SKM-1 (cell line): ENCODE measurements around the gene QSOX2.

ENCODE experiments used
- DNase-seq: peaks from one replicate; lab custom pipeline; 2025; ENCODE audit not compliant: unreplicated experiment; lab: John Stamatoyannopoulos, UW

Gene QSOX2

DNA sequence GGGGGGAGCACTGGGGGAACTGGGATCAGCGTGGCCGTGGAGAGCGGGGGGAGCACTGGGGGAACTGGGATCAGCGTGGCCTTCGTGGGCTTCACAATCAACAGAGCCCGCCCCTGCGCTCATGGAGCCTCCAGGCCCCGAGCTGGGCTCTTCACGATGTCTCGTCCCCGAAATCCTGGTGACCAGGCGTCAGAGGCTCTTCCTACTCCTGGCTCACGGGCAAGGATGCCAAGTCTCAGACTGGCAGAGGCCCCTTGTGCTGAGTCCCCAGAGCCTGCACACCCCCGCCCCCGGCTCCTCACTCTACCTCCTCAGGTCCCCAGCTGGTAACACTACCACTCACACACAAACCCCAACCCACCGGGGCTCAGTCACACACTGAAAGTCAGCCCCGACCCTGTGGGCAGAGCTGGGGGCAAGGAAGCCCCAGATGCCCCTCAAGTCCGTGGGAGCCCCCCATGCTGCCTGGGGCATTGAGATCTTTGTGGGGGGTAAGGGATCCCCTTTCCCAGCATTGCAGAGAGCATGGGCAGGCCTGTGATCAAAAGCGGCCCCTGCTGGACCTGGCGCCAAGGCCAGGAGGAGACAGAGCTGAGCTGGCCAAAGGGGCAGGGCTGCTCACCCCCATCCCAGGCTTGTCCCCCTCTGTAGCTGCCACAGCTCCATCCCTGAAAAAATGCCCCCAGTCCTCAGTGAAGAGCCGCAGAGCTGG, 67.4 kb downstream of the QSOX2 start:
- no peak for DNase-seq

DNA sequence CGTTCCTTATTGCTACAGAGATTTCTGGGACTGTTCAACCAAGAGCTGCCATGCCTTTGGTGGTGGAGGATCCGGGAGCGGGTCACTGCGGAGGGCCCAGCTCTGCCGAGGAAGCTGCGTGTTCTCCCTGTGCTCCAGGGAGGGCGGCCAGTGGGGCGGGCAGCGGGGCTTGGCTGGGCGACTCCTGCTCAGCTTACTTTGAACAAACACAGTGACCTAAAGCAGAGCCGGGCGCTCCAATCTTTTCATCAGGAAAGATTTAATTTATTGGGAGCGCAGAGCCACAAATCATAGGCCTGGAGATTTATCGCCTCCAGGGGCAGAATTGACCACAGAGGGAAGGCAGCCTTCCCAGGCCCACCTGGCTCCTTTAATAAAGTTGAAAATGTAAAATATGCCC, 68.4 kb downstream of the QSOX2 start:
- DNase-seq, result no peak

DNA sequence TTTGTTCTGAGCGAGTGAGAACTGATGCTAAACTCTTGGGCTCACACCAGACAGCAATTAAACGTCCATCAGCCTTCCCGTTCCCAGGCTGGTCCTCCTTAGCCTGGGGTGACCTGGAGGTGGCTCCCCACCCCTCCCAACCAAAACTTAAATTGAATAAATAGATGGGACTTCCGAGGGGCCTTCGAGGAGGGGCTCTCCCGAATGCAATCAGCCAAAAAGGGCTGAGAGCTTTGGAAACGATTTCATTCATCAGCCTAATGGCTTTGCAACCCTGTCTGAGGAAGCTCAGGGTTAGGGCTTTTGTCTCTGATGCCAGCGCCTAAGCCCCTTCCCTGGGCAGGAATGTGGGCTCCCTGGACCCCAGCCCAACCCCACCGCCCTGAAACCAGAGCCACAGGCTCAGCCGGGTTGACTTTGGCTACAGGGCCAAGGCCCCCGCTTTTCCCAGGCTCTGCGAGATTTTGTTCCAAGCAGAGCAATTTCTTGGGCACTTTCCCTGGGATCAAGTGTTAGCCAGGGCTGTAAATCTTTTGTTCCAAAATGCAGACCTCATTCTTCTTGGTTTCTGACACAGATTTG, 69.9 kb downstream of the QSOX2 start:
- DNase-seq, result no peak

DNA sequence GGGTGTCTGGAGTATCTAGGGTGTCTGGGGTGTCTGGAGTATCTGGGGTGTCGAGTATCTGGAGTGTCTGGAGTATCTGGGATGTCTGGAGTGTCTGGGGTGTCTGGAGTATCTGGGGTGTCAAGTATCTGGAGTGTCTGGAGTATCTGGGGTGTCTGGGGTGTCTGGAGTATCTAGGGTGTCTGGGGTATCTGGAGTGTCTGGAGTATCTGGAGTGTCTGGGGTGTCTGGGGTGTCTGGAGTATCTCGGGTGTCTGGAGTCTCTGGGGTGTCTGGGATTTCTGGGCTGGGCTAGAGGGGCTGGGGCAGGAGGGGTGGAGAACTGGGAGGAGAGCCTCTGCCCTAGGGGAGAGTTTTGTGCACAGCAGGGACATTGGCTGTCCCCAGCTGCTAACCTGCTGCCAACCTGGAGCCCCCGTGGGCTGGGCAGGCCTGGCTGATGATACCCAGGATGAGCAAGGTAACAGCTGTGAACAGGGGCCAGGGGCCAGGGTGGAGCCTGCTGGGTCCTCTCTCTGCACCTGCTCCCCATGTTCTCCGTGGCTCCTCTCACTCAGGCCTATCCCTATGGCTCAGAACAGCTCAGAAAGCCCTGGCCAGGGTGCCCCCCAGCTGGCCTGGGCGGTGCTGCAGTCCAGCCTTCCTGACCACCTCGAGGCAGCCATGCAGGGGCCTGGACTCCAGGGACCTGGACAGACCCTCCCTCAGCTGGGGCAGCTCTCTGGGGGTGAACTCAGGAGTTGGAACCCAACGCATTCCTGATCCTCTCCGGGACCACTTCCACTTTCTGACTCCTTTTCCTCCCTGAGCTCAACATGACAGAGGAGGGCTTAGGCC, 70.6 kb downstream of the QSOX2 start:
- no peak for DNase-seq

DNA sequence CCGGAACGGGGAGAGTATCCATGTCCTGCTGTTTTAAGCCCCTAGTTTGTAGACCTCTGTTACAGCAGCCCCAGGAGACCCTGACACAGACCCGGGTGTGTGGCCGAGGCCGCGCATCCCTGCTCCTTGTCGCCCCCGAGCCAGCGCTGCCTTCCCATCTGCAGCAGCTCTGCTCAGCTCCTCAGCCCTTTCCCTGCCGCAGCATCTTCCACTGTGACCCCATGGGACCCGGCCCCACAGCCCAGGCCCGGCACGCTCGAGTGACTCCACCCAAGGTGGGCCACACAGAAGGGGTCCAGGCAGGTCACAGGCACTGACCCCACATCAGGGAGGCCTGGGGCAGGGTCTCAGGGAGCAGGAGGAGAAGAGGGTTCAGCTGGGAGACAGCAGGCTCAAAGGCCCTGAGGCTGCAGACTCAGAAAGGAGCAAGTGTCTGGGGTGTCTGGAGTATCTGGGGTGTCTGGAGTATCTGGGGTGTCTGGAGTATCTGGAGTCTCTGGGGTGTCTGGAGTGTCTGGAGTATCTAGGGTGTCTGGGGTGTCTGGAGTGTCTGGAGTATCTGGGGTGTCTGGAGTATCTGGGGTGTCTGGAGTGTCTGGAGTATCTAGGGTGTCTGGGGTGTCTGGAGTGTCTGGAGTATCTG, 71.8 kb downstream of the QSOX2 start:
- DNase-seq, result no peak

DNA sequence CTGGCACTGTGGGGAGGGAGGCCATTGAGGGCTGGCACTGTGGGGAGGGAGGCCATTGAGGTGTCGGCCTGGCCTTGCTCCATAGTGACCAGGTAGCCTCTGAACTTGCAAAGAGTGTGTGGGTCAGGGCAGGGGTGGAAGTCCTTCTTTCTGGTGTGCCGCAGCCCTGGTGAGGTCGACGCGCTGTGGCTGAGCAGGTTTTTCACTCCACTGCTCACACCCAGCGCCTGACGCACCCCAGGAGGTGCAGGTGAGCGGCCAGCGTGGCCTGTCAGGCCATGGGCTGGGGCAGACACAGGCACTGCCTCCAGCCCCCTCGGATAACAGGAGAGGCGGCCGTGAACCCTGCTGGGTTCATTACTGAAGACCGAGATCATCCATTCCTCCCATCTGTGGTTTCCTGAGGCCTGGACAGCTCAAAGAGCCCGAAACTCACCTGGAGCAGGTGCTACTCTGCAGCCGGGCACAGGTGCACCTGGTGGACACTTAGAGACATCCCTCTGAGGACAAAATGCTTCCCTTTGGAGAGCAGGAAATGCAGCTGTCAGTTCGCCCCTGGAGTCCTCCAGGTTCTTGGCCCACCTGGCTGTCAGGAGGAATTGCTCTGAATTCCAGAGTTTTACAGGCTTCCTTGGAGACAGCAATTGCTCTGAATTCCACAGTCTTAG, 73.1 kb downstream of the QSOX2 start:
- DNase-seq, result no peak

DNA sequence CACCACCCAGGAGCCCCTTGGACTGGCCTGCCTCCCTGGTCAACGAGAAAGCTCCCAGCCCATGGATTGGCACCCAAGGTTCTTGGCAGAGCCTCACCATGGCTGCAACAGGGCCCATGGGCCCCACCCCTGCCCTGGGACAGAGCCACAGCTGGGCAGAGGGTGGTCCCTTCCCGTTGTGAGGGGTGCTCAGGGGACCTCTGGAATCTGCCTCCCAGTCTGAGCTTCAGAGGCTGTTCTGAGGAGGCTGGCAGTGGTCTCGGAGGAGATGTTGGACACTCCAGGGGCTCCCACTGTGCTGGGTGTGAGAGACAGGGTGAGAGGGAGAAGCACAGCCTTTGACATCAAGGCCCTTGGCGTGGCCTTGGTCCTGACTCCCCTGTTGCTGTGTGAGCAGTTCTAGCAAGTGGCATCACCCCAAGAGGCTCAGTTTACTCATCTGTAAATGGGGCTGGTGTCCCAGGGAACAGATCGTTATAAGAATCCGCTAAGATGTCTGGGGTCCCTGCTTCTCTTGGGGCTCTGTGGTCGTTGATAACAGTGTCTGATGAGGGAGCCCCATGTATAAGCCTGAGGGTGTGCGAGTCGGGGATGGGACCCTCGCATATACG, 73.7 kb downstream of the QSOX2 start:
- no peak for DNase-seq

DNA sequence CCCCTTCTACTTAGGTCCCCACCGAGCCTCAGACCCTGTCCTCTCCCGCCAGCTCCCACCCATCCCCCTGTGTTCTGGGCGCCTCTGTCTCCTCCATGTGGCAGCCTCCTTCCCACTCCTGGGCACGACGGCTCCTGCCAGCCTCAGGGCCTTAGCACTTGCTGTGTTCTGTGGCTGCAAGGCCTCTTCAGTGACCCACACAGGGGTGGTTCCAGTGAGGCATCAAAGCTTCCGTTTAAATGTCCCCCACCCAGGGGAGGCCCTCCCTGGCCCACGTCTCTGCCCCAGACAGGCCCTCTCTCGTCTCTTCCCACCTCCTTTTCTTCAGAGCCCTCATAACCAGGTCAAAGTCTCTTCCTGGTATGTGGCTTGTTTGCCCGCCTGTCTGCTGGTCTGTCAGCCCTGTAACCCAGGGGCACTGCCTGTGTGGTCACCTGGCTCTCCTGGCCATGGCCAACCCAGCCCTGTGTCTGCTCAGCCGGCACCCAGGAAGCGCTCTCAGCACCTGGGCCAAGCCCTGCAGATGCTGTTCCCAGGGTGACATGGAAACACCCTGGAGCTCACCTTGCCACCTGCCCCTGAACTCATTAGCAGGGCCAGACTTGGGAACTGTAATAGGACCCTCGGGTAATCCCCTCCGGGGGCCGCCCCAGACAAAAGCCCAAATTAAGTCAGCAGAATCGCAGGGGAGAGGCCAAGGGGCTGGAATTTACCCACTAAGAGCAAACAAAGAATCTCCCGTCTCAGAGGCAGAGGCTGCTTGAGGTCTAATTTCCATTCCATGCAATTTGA, 74.4 kb downstream of the QSOX2 start:
- DNase-seq, result no peak

DNA sequence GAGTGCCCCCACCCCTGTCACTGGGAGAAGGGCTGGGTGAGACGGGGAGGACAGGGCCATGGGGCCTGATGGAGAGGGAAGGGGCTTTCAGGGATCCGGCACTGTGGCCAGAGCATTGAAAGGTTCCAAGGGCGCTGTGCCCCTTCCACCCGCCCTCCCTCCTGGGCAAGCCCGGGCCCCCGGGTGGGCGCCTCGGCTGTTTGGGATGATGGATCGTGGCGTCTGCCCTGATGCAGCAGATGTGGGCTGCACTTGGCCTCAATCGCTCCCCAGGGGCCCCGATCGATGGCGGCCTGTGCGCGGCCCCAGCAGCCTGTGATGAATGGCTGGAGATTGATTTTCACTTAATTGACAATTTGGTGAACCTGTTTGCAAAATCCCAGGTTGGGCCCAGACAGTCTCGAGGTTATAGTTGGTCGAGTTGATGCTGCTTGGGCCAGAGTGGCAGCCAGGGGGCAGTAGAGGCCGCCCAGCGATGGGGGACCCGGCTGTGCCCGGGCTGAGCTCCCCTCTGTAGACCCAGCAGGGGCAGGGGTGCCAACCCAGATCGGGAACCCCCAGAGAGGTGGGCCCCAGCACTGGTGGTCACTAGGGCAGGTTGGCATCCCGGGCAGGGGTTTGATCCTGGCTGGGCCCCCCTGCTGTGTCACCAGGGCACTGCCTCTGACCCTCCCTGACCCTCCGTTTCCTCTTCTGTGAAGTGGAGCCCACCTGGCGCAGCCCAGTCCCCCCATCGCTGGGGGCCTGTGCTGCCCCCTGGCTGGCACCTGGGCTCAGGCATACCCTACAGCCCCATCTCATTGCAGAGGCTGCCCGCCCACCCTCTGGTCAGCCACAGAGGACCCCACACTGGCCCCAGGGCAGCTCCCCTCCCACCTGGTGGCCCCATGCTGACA, 75.4 kb downstream of the QSOX2 start:
- peak; percentile 28 for DNase-seq

DNA sequence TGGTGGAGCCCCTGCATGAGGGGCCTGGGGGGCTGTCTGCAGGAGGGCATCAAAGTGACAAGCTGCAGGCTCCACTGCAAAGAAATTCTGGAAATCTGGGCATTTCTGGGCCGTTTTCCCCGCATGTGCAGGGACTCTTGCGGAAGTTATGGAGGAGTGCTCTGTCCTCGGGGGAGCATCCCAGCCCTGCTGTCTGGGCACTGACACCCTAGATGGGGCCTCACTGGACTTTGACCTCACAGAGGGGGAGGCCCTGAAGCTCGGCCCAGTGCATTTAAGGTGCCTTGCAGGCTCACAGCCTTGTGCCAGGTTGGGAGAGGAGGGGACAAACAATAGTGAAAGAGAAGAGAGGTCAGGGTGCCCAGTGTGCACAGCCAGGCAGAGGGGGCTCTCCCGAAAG, 76.1 kb downstream of the QSOX2 start:
- no peak for DNase-seq

DNA sequence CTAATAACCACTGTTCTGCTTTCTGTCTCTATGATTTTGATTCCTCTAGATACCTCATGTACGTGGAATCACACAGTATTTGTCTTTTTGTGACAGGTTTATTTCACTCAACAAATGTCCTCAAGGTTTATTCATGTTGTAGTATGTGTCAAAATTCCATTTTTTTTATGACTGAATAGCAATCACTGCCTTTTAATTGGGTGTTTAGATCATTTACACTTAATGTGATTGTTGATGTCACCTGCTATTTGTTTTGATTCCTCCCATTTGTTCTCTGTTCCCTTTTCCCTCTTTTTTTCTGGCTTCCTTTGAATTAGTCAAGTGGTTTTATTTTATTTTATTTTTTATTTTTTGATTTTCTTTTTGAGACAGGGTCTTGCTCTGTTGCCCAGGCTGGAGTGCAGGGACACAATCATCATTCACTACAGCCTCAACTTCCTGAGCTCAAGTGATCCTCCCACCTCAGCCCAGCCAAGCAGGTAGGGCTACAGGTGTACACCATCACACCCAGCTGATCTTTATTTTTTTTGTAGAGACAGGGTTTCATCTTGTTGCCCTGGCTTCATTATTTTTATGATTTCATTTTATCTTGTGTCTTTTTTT, 82.3 kb downstream of the QSOX2 start:
- no peak for DNase-seq

DNA sequence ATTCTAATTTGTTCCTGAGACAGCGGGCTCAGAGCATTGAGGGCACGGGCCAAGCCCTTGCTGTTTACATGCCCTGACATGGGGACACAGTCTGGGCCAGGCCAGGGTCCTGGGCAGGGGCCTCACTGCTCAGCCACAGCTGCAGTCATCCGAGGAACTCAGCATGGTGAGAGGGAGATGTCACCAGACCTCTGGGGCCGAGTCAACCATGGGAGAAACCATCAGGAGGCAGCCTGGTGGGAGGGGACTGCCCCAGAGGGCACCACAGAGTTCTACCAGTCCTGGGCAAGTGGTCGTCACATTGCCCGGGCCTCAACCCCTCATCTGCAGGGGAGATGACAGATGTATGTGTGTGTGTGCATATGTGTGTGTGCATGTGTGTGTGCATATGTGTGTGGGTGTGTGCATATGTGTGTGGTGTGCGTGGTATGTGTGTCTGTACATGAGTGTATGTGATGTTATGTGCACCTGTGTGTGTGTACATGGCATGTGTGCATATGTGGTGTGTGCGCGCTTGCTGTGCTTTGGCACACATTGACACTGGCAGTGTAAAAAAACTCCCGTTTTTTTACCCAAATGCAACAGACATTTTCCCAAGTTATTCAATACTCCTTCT, 84.5 kb downstream of the QSOX2 start:
- DNase-seq, result no peak

DNA sequence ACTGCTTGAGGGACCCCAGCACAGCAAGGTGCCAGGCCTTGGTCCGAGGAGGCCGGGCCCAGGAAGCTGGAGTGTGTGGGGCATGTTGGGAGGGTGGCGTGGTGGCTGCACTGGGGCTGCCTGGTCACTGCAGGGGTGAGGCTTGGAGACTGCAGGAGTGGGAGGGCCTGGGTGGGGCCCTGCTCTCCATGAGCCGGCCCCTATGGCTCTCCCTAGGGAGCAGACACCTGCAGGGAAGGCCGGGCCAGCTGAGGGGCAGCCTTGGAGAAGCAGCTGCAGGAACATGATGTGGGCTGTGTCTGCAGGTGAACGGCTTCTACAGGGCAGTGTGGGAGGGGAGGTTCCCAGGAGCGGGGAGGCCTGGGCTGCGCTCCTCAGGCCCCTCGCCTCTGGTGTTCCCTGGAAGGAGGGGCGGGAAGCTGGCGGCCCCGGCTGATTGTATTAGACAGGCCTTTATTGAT, 85.2 kb downstream of the QSOX2 start:
- DNase-seq, result no peak

DNA sequence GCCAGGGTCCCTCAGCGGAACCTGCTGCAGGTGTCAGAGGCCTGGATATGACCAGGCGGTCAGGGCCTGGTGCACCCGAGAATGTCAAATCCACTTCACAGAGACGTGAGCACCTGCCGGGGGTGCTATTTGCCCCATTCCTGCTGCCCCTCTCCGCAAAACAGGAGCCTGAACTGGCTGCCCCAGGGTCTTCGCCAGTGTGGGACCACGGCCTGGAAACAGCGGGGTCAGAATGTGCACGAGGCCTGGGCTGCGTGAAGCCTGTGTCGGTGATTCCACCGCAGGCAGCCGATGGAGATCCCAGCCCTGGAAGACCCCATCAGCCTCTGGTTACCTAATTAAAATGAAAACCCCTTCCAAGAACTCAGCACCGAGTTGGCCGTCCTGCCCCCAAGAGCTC, 85.8 kb downstream of the QSOX2 start:
- DNase-seq, result no peak

DNA sequence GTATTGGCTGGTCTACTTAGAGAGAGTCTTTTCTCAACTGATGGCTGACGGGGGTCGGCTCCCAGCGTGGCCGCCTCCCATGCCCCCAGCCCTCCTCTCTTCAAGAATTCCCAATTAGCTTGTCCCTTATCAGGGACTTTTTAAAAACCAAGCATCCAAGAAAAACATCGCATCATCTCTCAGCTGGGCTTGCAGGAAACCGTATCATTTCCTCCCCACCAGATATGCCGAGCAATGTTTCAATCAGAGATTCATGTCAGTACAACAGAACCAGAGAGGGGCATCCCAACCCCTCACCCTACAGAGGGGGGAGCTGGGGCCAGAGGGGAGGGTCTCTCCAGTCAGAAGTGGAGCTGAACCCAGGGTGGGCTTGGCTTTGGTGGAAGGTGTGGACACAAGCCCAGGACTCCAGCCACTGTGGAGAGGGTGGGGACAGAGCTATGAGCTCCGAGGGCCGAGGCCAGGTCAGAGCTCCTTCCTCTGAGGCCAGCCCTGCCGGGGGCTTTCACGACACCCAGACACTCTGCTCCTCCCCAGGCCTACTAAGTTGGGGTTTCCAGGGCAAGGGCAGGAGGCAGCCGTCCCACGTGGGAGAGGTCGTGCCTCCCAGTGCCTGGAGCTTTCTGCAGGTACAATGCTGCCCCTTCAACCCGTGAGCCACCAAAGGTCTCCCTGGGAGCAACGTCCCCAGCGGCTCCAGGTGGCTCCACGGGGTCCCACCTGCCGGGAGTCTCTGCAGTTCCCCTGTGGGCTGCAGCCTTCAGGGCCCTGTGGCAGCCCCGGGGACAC, 87.9 kb downstream of the QSOX2 start:
- no peak for DNase-seq
